Activated naive CD4-positive, alpha-beta T cell treated with anti-CD3 and anti-CD28 coated beads for 36 hours (primary cell): ENCODE measurements around the gene ALDH2. TPM values are rescaled to one million over a fixed set of nuclear protein-coding genes. Genes with fewer than 3 reads are reported as not detected.
"Not testable (repeated sequence)": the region's sequence is repeated elsewhere in the genome, so short reads cannot be mapped to it uniquely, and the experiment has no call there.

ENCODE experiments used
- CTCF ChIA-PET: fragments of 350-600 bp; sonication (Branson Sonifier 250); formaldehyde crosslinking; loops from one replicate; lab custom pipeline; 2021; ENCODE audit warnings: antibody characterized with exemption; lab: Charles Lee
- DNase-seq: peaks from one replicate; pipeline ENCODE4 v3.0.0-alpha.2; 2020
- H3K27ac Mint-ChIP-seq: one replicate; pipeline ENCODE4 v1.8.0; 2021; ENCODE audit warnings: mild to moderate bottlenecking, mixed read lengths
- H3K27me3 Mint-ChIP-seq: one replicate; pipeline ENCODE4 v1.8.0; 2021; ENCODE audit warnings: low read depth, mixed read lengths
- H3K36me3 Mint-ChIP-seq: one replicate; pipeline ENCODE4 v1.8.0; 2021; ENCODE audit warnings: low read depth, mixed read lengths
- H3K4me1 Mint-ChIP-seq: one replicate; pipeline ENCODE4 v1.8.0; 2021; ENCODE audit warnings: low read depth, mixed read lengths
- H3K4me3 Mint-ChIP-seq: one replicate; pipeline ENCODE4 v1.8.0; 2021; ENCODE audit warnings: mild to moderate bottlenecking, moderate library complexity, mixed read lengths
- H3K9me3 Mint-ChIP-seq: one replicate; pipeline ENCODE4 v1.8.0; 2021; ENCODE audit warnings: mixed read lengths
- intact Hi-C: fragments of 100-400 bp; cut with micrococcal nuclease; formaldehyde crosslinking; loops from one replicate; pipeline ENCODE4 v1.15.1; 2023
- total RNA-seq, 2 experiments: library from RNA; stranded (reverse); gene quantifications; one replicate each; pipeline ENCODE4 v1.2.3, GENCODE V29; 2021

ALDH2 gene
- total RNA-seq, 2 experiments from 2014 or later: 4.0 to 4.6 TPM

GRCh38 chr12:111799758-111800157, 33.0 kb downstream of the ALDH2 start:
- no peak overlapping the region for H3K4me3 Mint-ChIP-seq
- no peaks in the 10 kb centered on the region for H3K9me3 Mint-ChIP-seq

GRCh38 chr12:111803038-111803626, 36.4 kb downstream of the ALDH2 start:
- CTCF ChIA-PET: interaction anchor here (0.8 kb wide), 1 partner anchor 10 kb away, joined by 3 read pairs; no protein-coding TSS in a partner anchor
- Mint-ChIP-seq H3K36me3 (no peaks in the 10 kb centered on the region), H3K27ac (no peak overlapping the region), H3K27me3 (no peaks in the 10 kb centered on the region), H3K4me3 (no peak overlapping the region), H3K4me1 (no peaks in the 10 kb centered on the region), H3K9me3 (no peaks in the 10 kb centered on the region)
- no peak for DNase-seq
- intact Hi-C loops: no loop called here

More at GRCh38 chr12:111799758-111800157, 33.0 kb downstream of the ALDH2 start:
- intact Hi-C loops: no loop called here
- Mint-ChIP-seq H3K27ac (no peak overlapping the region), H3K4me1 (no peaks in the 10 kb centered on the region), H3K36me3 (no peaks in the 10 kb centered on the region), H3K27me3 (no peaks in the 10 kb centered on the region)
- DNase-seq: no peak
- CTCF ChIA-PET: interaction anchor here (0.6 to 1.1 kb wide), 3 partner anchors 13 to 121 kb away, joined by 3 to 4 read pairs (median 4); no protein-coding TSS in a partner anchor

- Mint-ChIP-seq H3K27ac (no peak overlapping the region), H3K27me3 (no peaks in the 10 kb centered on the region), H3K4me3 (no peak overlapping the region), H3K36me3 (no peaks in the 10 kb centered on the region), H3K9me3 (no peaks in the 10 kb centered on the region), H3K4me1 (no peaks in the 10 kb centered on the region)
- no peak for DNase-seq
- intact Hi-C loops: no loop called here
- CTCF ChIA-PET: no interaction called here
Observed at GRCh38 chr12:111803851-111804250, 37.1 kb downstream of the ALDH2 start.

GRCh38 chr12:111806304-111806703, 39.6 kb downstream of the ALDH2 start:
- Mint-ChIP-seq H3K9me3 (no peaks in the 10 kb centered on the region), H3K36me3 (no peaks in the 10 kb centered on the region), H3K27me3 (no peaks in the 10 kb centered on the region), H3K27ac (no peak overlapping the region), H3K4me1 (no peaks in the 10 kb centered on the region), H3K4me3 (no peak overlapping the region)
- DNase-seq: no peak
- intact Hi-C loops: no loop called here
- CTCF ChIA-PET: no interaction called here

- no peak overlapping the region for H3K27ac Mint-ChIP-seq
- no peaks in the 10 kb centered on the region for H3K36me3 Mint-ChIP-seq
- no peak overlapping the region for H3K4me3 Mint-ChIP-seq
- no peaks in the 10 kb centered on the region for H3K27me3 Mint-ChIP-seq
- intact Hi-C loops: no loop called here
- CTCF ChIA-PET: interaction anchor here (0.6 to 0.7 kb wide), 2 partner anchors 36 to 314 kb away, joined by 3 read pairs; no protein-coding TSS in a partner anchor
- no peaks in the 10 kb centered on the region for H3K4me1 Mint-ChIP-seq
- H3K9me3 Mint-ChIP-seq: no peaks in the 10 kb centered on the region
- DNase-seq: no peak
Observed at GRCh38 chr12:111807232-111807631, 40.5 kb downstream of the ALDH2 start.

GRCh38 chr12:111812881-111813741, 46.4 kb downstream of the ALDH2 start:
- Mint-ChIP-seq H3K4me3 (no peak overlapping the region), H3K27ac (no peak overlapping the region), H3K9me3 (no peaks in the 10 kb centered on the region), H3K4me1 (peaks cover 6% of the 10 kb centered on the region), H3K36me3 (no peaks in the 10 kb centered on the region), H3K27me3 (no peaks in the 10 kb centered on the region)
- intact Hi-C loops: loop anchor here (1.0 kb wide), 6 partner anchors 47 to 482 kb away; partner anchors contain the start of genes ALDH2 and BRAP
- CTCF ChIA-PET: interaction anchor here (0.6 to 2.2 kb wide), 32 partner anchors 10 to 571 kb away, joined by 3 to 13 read pairs (median 5); partner anchors contain the start of genes ACAD10 and BRAP
- peak; percentile 82 for DNase-seq

- no peaks in the 10 kb centered on the region for H3K9me3 Mint-ChIP-seq
- peaks cover 6% of the 10 kb centered on the region for H3K4me1 Mint-ChIP-seq
- DNase-seq: no peak
- no peak overlapping the region for H3K27ac Mint-ChIP-seq
- no peak overlapping the region for H3K4me3 Mint-ChIP-seq
- H3K27me3 Mint-ChIP-seq: no peaks in the 10 kb centered on the region
- no peaks in the 10 kb centered on the region for H3K36me3 Mint-ChIP-seq
- intact Hi-C loops: no loop called here
- CTCF ChIA-PET: interaction anchor here (0.6 to 2.1 kb wide), 4 partner anchors 10 to 579 kb away, joined by 3 to 11 read pairs (median 6); no protein-coding TSS in a partner anchor
Observed at GRCh38 chr12:111816065-111816615, 49.4 kb downstream of the ALDH2 start.

GRCh38 chr12:111816898-111817297, 50.2 kb downstream of the ALDH2 start:
- intact Hi-C loops, H3K9me3 Mint-ChIP-seq, H3K4me1 Mint-ChIP-seq, H3K36me3 Mint-ChIP-seq, H3K4me3 Mint-ChIP-seq, H3K27ac Mint-ChIP-seq, DNase-seq, H3K27me3 Mint-ChIP-seq: not testable (repeated sequence)
- CTCF ChIA-PET: interaction anchor here (0.6 kb wide), 1 partner anchor 204 kb away, joined by 5 read pairs; no protein-coding TSS in a partner anchor

- Mint-ChIP-seq H3K27me3 (peaks cover 9% of the 10 kb centered on the region), H3K4me3 (no peak overlapping the region), H3K27ac (no peak overlapping the region), H3K36me3 (no peaks in the 10 kb centered on the region), H3K9me3 (no peaks in the 10 kb centered on the region), H3K4me1 (peaks cover 2% of the 10 kb centered on the region)
- no peak for DNase-seq
- intact Hi-C loops: no loop called here
- CTCF ChIA-PET: no interaction called here
Observed at GRCh38 chr12:111818340-111818739, 51.6 kb downstream of the ALDH2 start.

GRCh38 chr12:111819191-111820158, 52.7 kb downstream of the ALDH2 start:
- H3K27ac Mint-ChIP-seq: no peak overlapping the region
- H3K9me3 Mint-ChIP-seq: no peaks in the 10 kb centered on the region
- CTCF ChIA-PET: interaction anchor here (0.6 to 1.2 kb wide), 2 partner anchors 10 to 16 kb away, joined by 3 read pairs; no protein-coding TSS in a partner anchor
- intact Hi-C loops: loop anchor here (5.0 kb wide), 1 partner anchor 568 kb away; no protein-coding TSS in a partner anchor
- DNase-seq: no peak
- peaks cover 9% of the 10 kb centered on the region for H3K27me3 Mint-ChIP-seq
- no peaks in the 10 kb centered on the region for H3K4me1 Mint-ChIP-seq
- H3K4me3 Mint-ChIP-seq: no peak overlapping the region
- no peaks in the 10 kb centered on the region for H3K36me3 Mint-ChIP-seq

GRCh38 chr12:111820828-111821227, 54.1 kb downstream of the ALDH2 start:
- CTCF ChIA-PET, H3K36me3 Mint-ChIP-seq, H3K4me1 Mint-ChIP-seq, H3K27me3 Mint-ChIP-seq, H3K27ac Mint-ChIP-seq, H3K9me3 Mint-ChIP-seq, H3K4me3 Mint-ChIP-seq, DNase-seq: not testable (repeated sequence)
- intact Hi-C loops: loop anchor here (5.0 kb wide), 1 partner anchor 566 kb away; no protein-coding TSS in a partner anchor
